ENCODE data around the gene SH3BP4. TPM values are rescaled to one million over a fixed set of nuclear protein-coding genes. Genes with fewer than 3 reads are reported as not detected.

The SH3BP4 gene
- total and polyA plus RNA-seq, 7 donors = 4.8 to 22.8 (median 14.0) TPM

GRCh38 chr2:235052514-235053354 is 100.9 kb downstream of the SH3BP4 start:
- Histone ChIP-seq H3K9me3 (no peaks in the 10 kb centered on the region), H3K4me3 (no peak overlapping the region), H3K36me3 (peaks cover 0 to 24% (median 3%) of the 10 kb centered on the region in 4 donors), H3K4me1 (peaks cover 0 to 23% (median 10%) of the 10 kb centered on the region in 4 donors), H3K27ac (peak overlapping the region in 1 of 4 donors; percentile 81), H3K27me3 (no peaks in the 10 kb centered on the region)
- DNase-seq = no peak
- TF ChIP-seq CTCF (IDR thresholded peaks at IDR 0.05) (no peak), EP300 (IDR thresholded peaks at IDR 0.05) (no peak), POLR2AphosphoS5 (IDR thresholded peaks at IDR 0.05) (no peak), POLR2A (IDR thresholded peaks at IDR 0.05) (no peak)
- 70 to 90% methylated on average over 25 of the region's 25 CpGs for WGBS, 2 donors
- intact Hi-C loops (cut with DNase I) = loop anchor here (5.0 kb wide), 3 partner anchors 170 to 695 kb away; no protein-coding TSS in a partner anchor

- Histone ChIP-seq H3K36me3 (peaks cover 0 to 24% (median 3%) of the 10 kb centered on the region in 4 donors), H3K27me3 (no peaks in the 10 kb centered on the region), H3K4me3 (no peak overlapping the region), H3K27ac (no peak overlapping the region), H3K9me3 (no peaks in the 10 kb centered on the region), H3K4me1 (peaks cover 0 to 23% (median 10%) of the 10 kb centered on the region in 4 donors)
- no peak for DNase-seq
- intact Hi-C loops (cut with DNase I) = loop anchor here (5.0 kb wide), 3 partner anchors 171 to 694 kb away; no protein-coding TSS in a partner anchor
- WGBS, 2 donors = 79 to 86% methylated on average over 16 of the region's 16 CpGs
- TF ChIP-seq POLR2A (IDR thresholded peaks at IDR 0.05) (no peak), POLR2AphosphoS5 (IDR thresholded peaks at IDR 0.05) (no peak), CTCF (IDR thresholded peaks at IDR 0.05) (no peak), EP300 (IDR thresholded peaks at IDR 0.05) (no peak)
These were observed 101.8 kb downstream of the SH3BP4 start for GRCh38 chr2:235053651-235054050.

- intact Hi-C loops (cut with DNase I) = loop anchor here (5.0 kb wide), 3 partner anchors 172 to 693 kb away; no protein-coding TSS in a partner anchor
- Histone ChIP-seq H3K4me1 (peaks cover 0 to 23% (median 10%) of the 10 kb centered on the region in 4 donors), H3K4me3 (no peak overlapping the region), H3K27ac (no peak overlapping the region), H3K9me3 (no peaks in the 10 kb centered on the region), H3K36me3 (peaks cover 0 to 24% (median 3%) of the 10 kb centered on the region in 4 donors), H3K27me3 (no peaks in the 10 kb centered on the region)
- TF ChIP-seq POLR2A (IDR thresholded peaks at IDR 0.05) (no peak), CTCF (IDR thresholded peaks at IDR 0.05) (no peak), POLR2AphosphoS5 (IDR thresholded peaks at IDR 0.05) (no peak), EP300 (IDR thresholded peaks at IDR 0.05) (no peak)
- 86 to 89% methylated on average over 5 of the region's 5 CpGs for WGBS, 2 donors
- no peak for DNase-seq
These were observed 102.7 kb downstream of the SH3BP4 start for GRCh38 chr2:235054475-235054874.

DNA sequence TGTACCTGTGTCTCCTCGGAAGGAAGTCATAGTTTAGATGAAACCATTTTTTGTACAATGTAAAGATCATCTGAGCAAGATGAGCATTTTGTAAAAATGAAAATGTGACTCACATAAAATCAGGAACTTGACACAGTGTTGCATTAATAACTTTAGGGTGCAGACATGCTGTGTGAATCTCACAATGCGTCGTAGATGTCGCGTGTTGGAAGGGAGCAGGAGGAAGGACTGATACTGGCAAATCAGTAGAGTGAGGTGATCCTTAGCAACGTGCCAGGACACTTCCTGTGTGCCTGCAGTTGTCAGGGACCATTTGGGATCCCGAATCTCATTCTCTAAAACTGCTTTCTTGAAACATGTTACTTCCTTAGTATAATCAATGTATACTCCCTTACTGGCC is 103.1 kb downstream of the SH3BP4 start:
- H3K9me3 ChIP-seq = no peaks in the 10 kb centered on the region
- WGBS, 2 donors = 80 to 86% methylated on average over 7 of the region's 7 CpGs
- intact Hi-C loops (cut with DNase I) = loop anchor here (5.0 kb wide), 3 partner anchors 173 to 692 kb away; no protein-coding TSS in a partner anchor
- H3K4me1 ChIP-seq = peaks cover 0 to 19% (median 10%) of the 10 kb centered on the region in 4 donors
- H3K36me3 ChIP-seq = peaks cover 0 to 24% (median 3%) of the 10 kb centered on the region in 4 donors
- H3K4me3 ChIP-seq = no peak overlapping the region
- H3K27ac ChIP-seq = no peak overlapping the region
- no peak for DNase-seq
- no peak for TF ChIP-seq EP300 (IDR thresholded peaks at IDR 0.05)
- no peak for TF ChIP-seq CTCF (IDR thresholded peaks at IDR 0.05)
- no peak for TF ChIP-seq POLR2A (IDR thresholded peaks at IDR 0.05)
- no peak for TF ChIP-seq POLR2AphosphoS5 (IDR thresholded peaks at IDR 0.05)
- H3K27me3 ChIP-seq = no peaks in the 10 kb centered on the region
